GM19043 (cell line): ENCODE measurements around the gene ATP9B.

Experiments
- ATAC-seq: cut with Tn5 transposase; IDR thresholded peaks from one replicate; pipeline ENCODE4 v1.9.1; 2021; ENCODE audit warnings: low read depth; ENCODE audit not compliant: unreplicated experiment

ATP9B gene

DNA sequence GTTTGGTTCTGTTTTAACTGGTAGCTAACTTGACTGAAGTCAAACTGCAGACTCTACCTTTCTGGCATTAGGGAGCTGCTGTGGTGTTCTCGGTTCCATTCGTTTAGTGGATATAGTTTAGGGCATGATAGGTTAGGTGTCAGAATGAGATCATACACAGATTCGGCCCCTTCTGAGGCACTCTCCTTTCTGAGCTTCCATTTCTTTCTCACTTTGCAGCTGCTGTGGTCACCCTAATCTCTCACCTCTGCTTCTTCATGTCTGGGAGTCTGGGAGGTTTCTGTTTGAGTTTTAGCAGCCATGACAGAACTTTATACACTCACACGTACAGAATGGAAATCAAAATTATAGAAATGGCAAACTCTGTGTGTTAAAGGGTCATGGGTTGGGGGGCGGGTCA lies 122.8 kb downstream of the ATP9B start:
- ATAC-seq, result no peak

DNA sequence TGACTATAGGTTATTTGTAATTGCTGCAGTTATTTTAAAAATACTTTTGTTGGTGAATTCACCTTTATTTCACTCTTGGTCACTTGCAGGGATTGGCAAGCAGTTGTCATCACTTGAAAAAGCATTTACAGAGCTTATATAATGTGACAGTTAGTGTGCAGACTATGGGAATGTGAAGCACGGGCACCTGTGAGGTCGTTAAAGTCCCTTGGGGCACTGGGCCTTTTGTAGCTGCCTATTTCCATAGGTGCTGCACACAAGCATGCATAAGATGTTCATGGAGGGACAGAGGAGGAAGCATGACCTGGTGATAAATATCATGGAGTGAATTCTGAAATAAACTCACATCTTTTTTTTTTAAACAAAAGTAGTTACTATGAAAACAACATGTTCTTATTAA lies 124.6 kb downstream of the ATP9B start:
- ATAC-seq, result no peak

DNA sequence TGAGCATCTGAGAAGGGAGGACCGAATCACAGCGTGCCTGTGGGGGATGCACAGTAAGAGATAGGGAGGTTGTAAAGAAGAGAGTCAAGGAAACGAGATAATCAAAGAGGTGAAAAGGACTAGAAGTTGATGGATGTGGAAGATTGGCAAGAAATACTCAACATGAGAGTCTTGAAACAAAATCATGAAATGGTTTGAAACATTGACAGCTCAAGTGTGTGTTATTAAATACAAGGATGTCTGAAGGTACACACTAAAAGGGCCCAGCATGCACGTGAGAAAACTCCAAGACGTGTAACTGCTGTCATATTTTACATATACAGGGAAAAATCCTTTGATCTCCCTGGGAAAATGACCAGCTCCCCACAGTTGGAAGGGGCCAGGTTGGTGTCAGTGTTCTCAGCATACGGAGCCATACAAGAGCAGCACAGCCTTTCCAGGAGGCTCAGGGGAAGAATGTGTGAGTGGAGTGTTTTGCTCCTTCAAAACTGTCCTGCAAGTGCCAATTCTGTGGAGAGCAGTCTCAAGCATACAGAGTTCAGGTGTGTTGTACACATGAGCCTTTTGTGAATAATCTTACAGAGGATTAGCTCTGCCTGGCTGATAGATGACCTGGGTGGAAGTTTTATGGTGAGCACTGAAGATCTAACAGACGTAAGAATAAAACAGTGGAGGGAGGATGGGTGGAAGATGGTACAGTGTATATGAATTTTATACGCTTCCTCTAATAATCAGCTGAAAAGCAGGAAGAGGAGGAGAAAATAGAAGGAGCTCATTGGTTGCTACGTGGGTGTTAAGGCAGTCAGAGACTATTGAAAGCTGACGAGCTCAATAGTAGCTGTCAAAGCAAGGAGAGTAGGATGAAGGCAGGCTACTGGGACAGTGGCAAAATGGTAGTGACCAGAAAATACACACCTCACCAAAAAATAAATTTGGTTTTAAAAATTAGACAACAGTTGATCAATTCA lies 126.8 kb downstream of the ATP9B start:
- ATAC-seq, result no peak

DNA sequence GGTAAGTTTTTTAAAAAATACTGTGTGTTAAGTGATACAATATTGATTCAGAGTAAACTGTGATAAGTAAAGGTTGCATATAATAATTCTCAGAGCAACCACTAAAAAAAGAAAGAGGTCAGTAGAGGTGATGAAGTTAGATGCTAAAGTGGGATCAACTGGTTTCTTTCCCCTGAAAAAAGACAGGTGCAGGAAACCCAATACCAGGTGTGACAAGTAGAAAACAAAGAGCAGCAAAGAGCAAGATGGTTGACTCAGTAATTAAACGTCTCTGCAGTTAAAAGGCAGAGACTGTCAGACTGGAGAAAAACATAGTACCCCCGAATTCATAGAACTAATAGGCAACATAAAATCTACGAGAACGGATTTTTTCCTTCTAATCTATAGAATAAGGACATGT lies 128.3 kb downstream of the ATP9B start:
- ATAC-seq, result no peak

DNA sequence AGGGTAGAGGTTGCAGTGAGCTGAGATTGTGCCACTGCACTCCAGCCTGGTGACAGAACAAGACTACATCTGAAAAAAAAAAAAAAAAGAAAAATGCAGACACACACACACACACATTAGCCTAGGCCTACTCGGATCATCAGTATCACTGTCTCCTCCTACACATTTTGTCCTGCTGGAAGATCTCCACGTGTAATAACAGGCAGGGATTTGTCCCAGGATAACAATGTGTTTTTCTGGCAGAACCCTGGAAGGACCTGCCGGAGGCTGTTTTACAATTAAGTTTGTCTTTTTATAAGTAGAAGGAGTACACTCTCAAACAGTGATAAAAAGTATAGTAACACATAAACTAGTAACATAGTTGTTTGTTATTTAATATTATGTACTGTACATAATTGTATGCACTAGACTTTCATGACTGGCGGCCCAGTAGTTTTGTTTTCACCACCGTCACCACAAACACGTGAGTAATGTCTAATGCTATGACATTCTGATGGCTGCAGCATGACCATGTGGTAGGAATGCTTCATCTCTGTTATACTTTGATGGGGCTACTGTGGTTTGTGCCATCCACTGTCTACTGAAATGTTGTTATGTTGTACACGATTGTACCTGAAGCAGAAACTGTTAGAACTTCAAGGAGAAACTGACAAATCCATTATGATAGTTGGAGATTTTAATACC lies 130.6 kb downstream of the ATP9B start:
- ATAC-seq, result no peak

DNA sequence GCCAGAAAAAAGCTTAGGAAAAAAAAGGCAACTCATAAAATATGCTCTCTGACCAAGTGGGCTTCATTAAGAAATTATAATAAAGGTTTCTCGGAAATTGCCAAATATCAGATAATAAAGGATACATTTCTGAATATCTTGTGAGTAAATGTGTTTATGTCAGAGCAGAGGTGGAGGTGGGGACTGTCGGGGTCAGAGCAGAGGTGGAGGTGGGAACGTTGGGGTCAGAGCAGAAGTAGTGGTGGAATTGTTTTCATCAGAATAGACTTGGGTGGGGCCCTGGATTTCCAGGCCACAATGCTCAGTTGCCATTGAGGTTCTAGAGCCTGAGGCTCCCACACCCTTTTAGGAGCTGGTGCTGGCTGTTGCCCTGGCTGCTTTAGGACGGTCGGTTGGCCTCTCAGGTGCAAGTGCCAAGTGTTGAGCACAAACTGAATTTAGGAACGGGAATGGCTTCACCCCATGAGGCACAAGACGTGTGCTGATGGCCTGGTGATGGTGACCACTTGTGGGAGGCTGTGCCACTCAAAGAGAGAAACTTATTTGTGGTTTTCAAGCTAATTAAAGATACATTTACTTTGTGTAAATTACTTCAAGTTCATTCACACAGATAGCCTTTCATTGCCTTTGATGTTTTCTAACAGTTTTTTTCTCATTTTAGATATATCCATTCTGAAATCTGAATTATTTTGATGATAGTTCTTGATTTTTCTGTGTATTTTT lies 131.5 kb downstream of the ATP9B start:
- ATAC-seq, result no peak

DNA sequence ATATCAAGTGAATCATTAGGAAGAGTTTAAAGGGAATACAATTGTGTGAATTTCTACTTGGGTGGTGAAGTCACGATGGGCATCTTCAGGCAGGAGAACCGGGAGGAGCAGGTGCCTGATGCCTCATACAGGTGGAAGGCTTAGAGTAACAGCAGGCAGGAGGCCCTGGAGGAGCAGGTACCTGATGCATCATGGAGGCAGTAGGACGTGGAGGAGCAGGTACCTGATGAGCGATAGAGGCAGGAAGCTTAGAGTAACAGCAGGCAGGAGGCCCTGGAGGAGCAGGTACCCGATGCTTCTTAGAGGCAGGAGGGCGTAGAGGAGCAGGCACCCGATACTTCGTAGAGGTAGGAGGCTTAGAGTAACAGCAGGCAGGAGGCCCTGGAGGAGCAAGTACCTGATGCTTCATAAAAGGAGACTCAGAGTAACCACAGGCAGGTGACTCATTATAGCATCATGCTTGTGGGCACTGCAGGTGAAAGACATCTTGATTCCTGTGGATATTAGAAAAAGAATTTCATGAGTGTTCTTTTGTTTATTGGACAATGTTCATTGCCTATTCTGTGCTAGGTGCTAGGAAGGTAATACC lies 133.9 kb downstream of the ATP9B start:
- ATAC-seq, result no peak

DNA sequence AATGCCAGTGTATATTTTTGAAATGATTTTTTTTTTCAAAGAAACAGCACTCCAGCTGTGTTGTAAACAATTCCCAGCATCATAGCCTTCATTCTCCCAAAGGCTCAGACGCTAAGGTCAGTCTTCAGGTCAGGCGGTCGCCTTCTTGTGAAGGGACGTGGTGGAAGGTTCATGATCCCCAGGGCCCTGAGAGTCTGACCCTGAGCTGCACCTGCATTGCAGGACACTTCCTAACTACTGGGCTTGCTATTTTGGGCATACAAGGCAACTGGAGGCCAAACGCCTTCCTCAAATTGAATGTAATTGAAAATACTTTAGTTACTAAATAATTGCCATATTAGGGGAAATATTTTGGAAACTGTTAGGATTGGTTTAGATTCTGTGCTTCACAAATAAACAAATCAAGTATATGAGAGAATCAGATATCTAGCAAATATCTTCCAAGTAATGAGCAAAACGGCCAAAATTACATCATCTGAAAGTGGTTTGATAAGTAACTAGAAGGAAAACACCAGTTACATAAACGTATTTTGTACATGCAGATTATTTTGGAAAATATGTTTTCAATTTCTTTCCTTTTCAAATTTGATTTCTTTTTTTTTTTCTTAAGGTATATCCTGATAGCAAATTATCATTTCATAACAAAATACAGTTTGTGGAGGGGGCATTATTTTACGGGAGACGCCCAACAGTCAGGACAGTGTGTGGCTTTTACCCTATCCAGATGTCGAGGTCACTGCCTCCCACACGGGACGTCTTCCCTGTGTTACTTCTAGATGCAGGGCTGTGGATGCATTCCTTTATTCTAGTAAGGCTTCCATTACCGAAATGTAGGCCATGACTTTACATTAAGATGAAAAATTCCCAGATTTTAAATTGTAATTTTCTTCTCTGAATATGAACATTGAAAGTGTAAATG lies 136.0 kb downstream of the ATP9B start:
- no peak for ATAC-seq

DNA sequence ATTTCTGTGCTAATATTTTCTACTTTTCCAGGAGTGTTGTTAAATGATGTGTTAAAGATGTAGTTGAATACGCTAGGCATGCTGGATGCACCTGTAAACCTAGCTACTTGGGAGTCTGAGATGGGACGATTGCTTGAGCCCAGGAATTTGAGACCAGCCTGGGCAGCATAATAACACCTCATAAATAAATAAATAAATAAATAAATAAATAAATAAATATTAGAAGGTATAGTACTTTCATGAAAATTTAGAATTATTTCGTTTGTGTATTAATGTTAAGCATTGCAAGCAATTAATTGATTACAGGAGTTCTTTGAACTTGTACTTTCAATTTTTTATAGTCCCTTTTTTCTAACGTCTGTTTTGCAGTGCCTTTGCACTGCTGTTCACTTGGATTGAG lies 137.2 kb downstream of the ATP9B start:
- ATAC-seq, result no peak

DNA sequence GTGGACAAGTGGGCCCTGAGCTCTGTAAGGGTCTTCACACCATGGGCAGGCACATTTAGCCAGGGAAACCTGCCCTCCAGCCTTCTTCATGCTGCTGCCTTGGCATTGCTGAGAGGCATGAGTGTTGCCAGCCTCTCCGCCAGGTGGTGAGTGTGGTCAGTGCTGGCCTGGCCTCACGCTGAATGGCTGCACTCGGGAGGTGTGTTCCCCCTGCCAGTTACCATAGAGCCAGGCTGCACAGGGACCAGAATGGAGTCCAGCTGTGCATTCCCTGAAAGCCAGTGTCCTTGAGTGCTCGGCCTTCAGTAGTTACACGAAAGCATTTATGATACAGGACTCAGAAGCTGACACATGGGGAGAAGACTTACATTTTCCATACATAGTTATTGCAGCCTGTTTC lies 139.7 kb downstream of the ATP9B start:
- ATAC-seq, result no peak

DNA sequence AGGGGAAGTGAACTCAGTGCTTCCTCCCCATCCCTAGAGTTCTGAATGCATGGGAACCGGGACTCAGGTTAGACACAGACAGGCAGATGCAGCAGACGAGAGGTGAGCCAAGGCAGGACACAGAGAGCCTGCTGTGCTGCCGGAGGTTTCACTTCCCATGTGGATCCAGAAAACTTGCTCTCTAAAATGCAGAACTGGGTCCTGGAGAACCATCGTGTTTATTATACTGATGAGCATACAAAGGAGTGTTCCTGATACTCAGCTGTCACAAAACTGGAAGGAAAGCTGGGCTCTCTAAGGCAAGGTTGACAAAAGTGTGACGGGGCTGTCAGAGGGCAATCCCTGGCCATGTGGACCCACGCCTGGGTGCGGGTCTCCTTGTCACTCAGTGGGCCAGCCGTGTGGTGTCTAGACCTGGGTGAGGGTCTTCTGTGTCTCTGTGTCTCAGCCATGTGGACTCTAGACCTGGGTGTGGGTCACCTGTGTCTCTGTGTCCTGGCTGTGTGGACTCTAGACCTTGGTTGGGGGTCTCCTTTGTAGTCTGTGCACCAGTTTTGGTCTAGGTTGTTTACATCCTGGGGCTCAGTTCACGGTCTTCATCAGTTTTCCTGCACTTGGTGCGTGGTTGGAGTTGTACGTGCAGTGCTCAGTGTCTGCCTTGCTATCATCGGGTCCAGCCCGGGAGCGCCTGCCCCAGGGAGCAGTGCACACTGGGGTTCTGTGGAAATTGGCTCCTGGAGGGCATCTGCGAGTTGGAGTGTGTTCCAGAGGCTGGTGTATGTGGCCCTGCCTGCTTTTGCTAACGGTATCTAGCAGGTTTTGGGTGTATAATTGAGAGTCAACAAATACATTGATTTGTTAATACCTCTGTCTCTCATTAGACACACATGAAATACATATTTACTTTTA lies 141.1 kb downstream of the ATP9B start:
- ATAC-seq, result no peak

DNA sequence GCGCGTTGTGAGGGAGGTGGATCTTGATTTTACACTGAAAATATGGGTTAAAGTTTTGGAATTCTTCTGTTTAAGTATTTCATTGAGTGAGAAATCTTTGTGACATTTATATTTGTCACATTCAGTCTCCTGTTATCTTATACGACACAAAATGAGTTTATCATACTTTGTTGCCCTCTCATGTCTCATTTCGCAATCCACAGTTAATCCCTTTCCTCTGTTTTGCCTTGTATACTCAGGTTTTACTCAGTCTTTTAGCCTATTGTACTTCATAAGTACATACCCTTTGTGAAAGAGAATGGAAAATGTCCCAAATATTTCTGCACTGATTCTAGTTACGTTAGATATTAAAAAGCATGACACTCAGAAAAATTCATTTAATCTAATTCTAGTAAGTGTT lies 142.7 kb downstream of the ATP9B start:
- no peak for ATAC-seq

DNA sequence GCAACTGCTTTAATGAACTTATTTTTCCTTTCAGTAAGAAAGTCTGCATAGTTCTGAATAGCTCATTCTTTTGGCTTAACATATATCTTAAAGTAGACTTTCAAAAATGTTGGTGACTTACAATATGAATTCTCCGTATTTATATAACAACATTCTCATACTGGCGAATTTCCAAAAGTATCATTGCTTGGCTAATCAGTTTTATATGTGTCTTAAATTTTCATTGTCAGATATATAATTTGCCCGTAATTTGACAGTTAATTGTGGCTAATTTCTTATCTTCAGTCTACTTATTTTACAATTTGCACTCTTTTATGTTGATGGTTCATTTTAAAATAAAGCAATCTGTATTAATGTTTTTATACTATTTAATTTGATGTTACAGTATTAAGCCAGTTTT lies 144.9 kb downstream of the ATP9B start:
- no peak for ATAC-seq

DNA sequence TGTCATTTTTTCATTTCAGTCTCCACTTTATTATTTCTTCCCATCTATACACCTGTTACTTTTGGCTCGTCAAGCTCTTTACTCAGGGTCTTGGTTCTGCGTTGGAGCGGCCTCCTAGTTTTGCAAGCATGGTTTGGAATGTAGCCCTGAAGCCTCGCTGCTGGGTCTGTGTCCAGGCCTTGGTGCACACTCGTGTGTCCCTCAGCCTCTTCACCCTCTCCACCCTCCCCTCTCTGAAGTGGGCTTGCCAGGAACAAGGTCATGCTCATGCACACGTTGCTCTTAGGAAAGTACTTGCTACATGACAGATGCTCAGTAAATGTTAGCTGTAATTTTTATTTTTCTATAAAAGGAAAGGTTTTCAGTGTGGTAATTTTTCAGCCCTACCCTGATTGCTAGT lies 147.0 kb downstream of the ATP9B start:
- ATAC-seq, result no peak

DNA sequence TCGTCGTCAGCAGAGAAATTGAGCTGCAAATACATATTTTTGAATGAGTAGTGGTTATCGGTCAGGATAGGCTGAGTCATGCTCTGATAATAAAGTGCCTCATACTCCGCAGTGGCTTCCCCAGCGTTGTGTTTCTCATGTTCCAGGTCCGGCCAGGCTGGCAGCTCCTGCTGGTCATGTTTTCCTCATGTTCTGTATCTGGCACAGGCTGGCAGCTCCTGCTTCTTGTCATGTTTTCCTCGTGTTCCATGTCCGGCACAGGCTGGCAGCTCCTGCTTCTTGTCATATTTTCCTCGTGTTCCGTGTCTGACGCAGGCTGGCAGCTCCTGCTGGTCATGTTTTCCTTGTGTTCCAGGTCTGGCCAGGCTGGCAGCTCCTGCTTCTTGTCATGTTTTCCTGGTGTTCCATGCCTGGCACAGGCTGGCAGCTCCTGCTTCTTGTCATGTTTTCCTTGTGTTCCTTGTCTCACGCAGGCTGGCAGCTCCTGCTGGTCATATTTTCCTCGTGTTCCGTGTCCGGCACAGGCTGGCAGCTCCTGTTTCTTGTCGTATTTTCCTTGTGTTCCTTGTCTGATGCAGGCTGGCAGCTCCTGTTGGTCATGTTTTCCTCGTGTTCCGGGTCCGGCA lies 148.9 kb downstream of the ATP9B start:
- no peak for ATAC-seq

DNA sequence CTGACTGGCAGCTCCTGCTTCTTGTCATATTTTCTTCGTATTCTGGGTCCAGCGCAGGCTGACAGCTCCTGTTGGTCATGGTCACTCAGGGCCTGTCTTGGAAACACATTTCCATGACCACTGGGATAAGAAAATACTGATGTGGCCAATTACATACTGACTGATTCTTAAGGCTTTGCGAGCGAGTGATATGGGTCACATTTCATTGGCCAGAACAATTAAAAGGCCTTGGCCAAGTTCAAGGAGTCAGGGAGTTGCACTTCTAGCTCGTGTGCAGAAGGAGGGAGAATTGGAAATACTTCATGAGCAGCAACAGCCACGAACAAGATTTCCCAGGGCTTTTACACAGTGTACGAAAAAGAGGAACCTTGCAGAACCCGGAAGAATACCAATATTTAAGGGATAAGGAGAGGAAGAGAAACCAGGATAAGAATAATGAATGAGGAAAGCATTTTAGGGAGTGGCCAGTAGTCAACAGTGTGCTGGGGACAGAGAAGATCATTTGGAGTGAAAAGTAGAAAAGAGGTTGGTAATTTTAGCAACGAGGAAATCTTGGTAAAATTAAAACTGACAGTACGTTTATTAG lies 149.5 kb downstream of the ATP9B start:
- ATAC-seq, result no peak

DNA sequence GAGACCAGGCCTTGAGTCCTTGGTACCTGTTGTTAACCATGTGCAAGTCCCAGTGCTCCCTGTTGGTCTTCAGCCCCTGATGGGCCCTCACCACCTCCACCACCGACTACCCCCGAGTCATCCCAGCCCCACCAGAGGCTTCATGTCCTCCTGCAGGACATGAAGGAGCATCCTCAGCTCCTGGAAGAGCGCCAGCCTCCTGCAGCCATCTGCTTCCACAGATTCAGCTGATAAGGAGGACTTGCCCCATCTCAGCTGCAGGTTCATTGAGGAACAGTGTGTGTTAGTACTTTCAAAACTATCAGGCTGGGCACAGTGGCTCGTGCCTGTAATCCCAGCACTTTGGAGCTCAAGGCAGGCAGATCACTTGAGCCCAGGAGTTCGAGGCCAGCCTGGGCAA lies 151.9 kb downstream of the ATP9B start:
- ATAC-seq, result no peak

DNA sequence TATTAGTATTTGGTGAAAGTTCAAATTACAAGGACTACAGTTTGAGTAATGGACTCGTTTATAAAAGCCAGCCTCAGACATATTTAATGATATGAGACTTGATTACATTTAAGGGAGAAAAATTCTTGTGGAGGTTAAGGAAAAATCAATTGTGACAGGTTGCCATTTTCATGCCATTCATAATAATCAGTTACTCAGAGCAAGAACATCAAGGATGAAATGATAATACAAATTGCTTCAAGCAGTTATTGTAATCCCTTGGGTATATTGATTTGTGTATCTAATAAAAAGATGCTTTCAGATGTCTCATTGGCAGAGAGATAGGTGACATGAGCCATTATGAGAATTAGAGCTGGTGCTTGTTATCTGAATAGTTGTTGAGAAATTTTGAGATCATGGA lies 153.6 kb downstream of the ATP9B start:
- no peak for ATAC-seq
